Breast epithelium (tissue), 3 donors: ENCODE measurements around the gene PDLIM7.

Source experiments
- POLR2A ChIP-seq: fragments of 450-650 bp; IDR thresholded peaks from one replicate; pipeline ENCODE4 v1.6.1; 2016; ENCODE audit warnings: antibody characterized with exemption, mild to moderate bottlenecking, moderate library complexity
- POLR2AphosphoS5 ChIP-seq, 3 donors: sonication (generic); formaldehyde crosslinking; IDR thresholded peaks; one replicate each; pipeline ENCODE4 v1.6.1; 2017; ENCODE audit warnings: antibody characterized with exemption in 3 of 3
- TF ChIP-seq, protein P1 (sequence below), 3 donors: fragments of 450-650 bp; IDR thresholded peaks; one replicate each; pipeline ENCODE4 v1.5.1; 2016 to 2017; ENCODE audit warnings: antibody characterized with exemption in 3 of 3, mild to moderate bottlenecking in 3 of 3, moderate library complexity in 3 of 3

- no peak for TF ChIP-seq POLR2A
- TF ChIP-seq, protein P1, sequence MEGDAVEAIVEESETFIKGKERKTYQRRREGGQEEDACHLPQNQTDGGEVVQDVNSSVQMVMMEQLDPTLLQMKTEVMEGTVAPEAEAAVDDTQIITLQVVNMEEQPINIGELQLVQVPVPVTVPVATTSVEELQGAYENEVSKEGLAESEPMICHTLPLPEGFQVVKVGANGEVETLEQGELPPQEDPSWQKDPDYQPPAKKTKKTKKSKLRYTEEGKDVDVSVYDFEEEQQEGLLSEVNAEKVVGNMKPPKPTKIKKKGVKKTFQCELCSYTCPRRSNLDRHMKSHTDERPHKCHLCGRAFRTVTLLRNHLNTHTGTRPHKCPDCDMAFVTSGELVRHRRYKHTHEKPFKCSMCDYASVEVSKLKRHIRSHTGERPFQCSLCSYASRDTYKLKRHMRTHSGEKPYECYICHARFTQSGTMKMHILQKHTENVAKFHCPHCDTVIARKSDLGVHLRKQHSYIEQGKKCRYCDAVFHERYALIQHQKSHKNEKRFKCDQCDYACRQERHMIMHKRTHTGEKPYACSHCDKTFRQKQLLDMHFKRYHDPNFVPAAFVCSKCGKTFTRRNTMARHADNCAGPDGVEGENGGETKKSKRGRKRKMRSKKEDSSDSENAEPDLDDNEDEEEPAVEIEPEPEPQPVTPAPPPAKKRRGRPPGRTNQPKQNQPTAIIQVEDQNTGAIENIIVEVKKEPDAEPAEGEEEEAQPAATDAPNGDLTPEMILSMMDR (IDR thresholded peaks at IDR 0.05), result no peak
- TF ChIP-seq POLR2AphosphoS5 (IDR thresholded peaks at IDR 0.05), result no peak
These were observed 21.6 kb downstream of the PDLIM7 start for GRCh38 chr5:177475563-177476427.
